HepG2 (cell line): Measurements from ENCODE around the gene FUCA1. TPM values are rescaled to one million over a fixed set of nuclear protein-coding genes. Genes with fewer than 3 reads are reported as not detected.
A peak's percentile ranks its signal among the peaks of the same experiment; 100 is the strongest.

Experiments
- CAMTA2 ChIP-seq: sonication (generic); formaldehyde crosslinking; IDR thresholded peaks from 2 replicates; pipeline ENCODE4 v1.4.0; 2020; ENCODE audit warnings: mild to moderate bottlenecking, missing genetic modification reagents, borderline replicate concordance
- FLYWCH1 ChIP-seq: sonication (generic); formaldehyde crosslinking; IDR thresholded peaks from 2 replicates; pipeline ENCODE4 v1.8.1; 2023; ENCODE audit warnings: mild to moderate bottlenecking, missing genetic modification reagents
- HCFC1 ChIP-seq: fragments of 150-350 bp; IDR thresholded peaks from 2 replicates; pipeline ENCODE4 v1.6.1; 2014; ENCODE audit warnings: low read depth, low read length
- HMGXB4 ChIP-seq, 2 experiments: sonication (generic) in 1 of 2; formaldehyde crosslinking in 1 of 2; IDR thresholded peaks; 2 replicates each; pipeline versions ENCODE4 v1.4.0 to v1.6.1; 2018 to 2020; ENCODE audit warnings: missing genetic modification reagents in 2 of 2, borderline replicate concordance in 1 of 2, low read depth in 1 of 2, mild to moderate bottlenecking in 1 of 2, missing biosample characterization in 1 of 2
- IRX3 ChIP-seq: sonication (generic); formaldehyde crosslinking; IDR thresholded peaks from 2 replicates; pipeline ENCODE4 v1.8.1; 2023; ENCODE audit warnings: mild to moderate bottlenecking, low read depth, missing genetic modification reagents, borderline replicate concordance
- KDM2A ChIP-seq: sonication (generic); formaldehyde crosslinking; IDR thresholded peaks from 2 replicates; pipeline ENCODE4 v1.4.0; 2020; ENCODE audit warnings: low read depth, missing genetic modification reagents, borderline replicate concordance
- MAF1 ChIP-seq: sonication (generic); formaldehyde crosslinking; IDR thresholded peaks from 2 replicates; pipeline ENCODE4 v1.5.0; 2020; ENCODE audit warnings: missing genetic modification reagents, borderline replicate concordance
- MAFK ChIP-seq, 2 experiments: IDR thresholded peaks in 1 of 2; conservative IDR thresholded peaks in 1 of 2; 2 replicates each; pipeline ENCODE4 v1.6.1; 2011; ENCODE audit warnings: improper control_type of control experiment in 2 of 2, low read length in 2 of 2
- MNT ChIP-seq: fragments of 450-650 bp; IDR thresholded peaks from 2 replicates; pipeline ENCODE4 v1.6.1; 2016
- MXD4 ChIP-seq: IDR thresholded peaks from 2 replicates; pipeline ENCODE4 v1.6.1; 2016; ENCODE audit warnings: mild to moderate bottlenecking, missing biosample characterization, missing genetic modification reagents
- POGZ ChIP-seq: sonication (generic); formaldehyde crosslinking; IDR thresholded peaks from 2 replicates; pipeline ENCODE4 v1.4.0; 2020; ENCODE audit warnings: mild to moderate bottlenecking, missing genetic modification reagents
- SATB2 ChIP-seq: sonication (generic); formaldehyde crosslinking; IDR thresholded peaks from 2 replicates; pipeline ENCODE4 v1.5.0; 2020; ENCODE audit warnings: missing genetic modification reagents
- SIN3A ChIP-seq: IDR thresholded peaks from 2 replicates; pipeline ENCODE4 v1.6.1; 2011; ENCODE audit warnings: low read depth, mild to moderate bottlenecking, control low read depth, low read length, borderline replicate concordance
- SSRP1 ChIP-seq: IDR thresholded peaks from 2 replicates; pipeline ENCODE4 v1.6.1; 2016; ENCODE audit warnings: control low read depth
- TRIM22 ChIP-seq: fragments of 450-650 bp; IDR thresholded peaks from 2 replicates; pipeline ENCODE4 v1.6.1; 2017
- ZFP36L2 ChIP-seq: sonication (generic); formaldehyde crosslinking; IDR thresholded peaks from 2 replicates; pipeline ENCODE4 v1.4.0; 2020; ENCODE audit warnings: missing genetic modification reagents
- ZNF382 ChIP-seq: sonication (generic); formaldehyde crosslinking; IDR thresholded peaks from 2 replicates; pipeline ENCODE4 v1.5.0; 2020; ENCODE audit warnings: missing genetic modification reagents, mild to moderate bottlenecking, borderline replicate concordance
- ZNF644 ChIP-seq: IDR thresholded peaks from 2 replicates; pipeline ENCODE4 v1.6.1; 2016; ENCODE audit warnings: low read depth
- ZNF674 ChIP-seq: sonication (generic); formaldehyde crosslinking; IDR thresholded peaks from 2 replicates; pipeline ENCODE4 v1.5.0; 2020; ENCODE audit warnings: low read depth, mild to moderate bottlenecking, missing genetic modification reagents
- ZNF747 ChIP-seq: sonication (generic); formaldehyde crosslinking; IDR thresholded peaks from 2 replicates; pipeline ENCODE4 v1.8.1; 2023; ENCODE audit warnings: missing genetic modification reagents, mild to moderate bottlenecking, borderline replicate concordance
- ZNF75D ChIP-seq: sonication (generic); formaldehyde crosslinking; IDR thresholded peaks from 2 replicates; pipeline ENCODE4 v1.8.1; 2023; ENCODE audit warnings: missing genetic modification reagents, mild to moderate bottlenecking, borderline replicate concordance
- ZNF768 ChIP-seq: sonication (generic); formaldehyde crosslinking; IDR thresholded peaks from 2 replicates; pipeline ENCODE4 v1.4.0; 2020; ENCODE audit warnings: missing genetic modification reagents
- ZNF770 ChIP-seq: sonication (generic); formaldehyde crosslinking; IDR thresholded peaks from 2 replicates; pipeline ENCODE4 v1.5.0; 2020; ENCODE audit warnings: mild to moderate bottlenecking, missing genetic modification reagents
- polyA plus RNA-seq, 8 experiments: library from polyadenylated mRNA; depleted of rRNA in 3 of 8; stranded (reverse) in 7 of 8; unstranded in 1 of 8; fragments of >200 nt; fragmentation: Illumina TruSeq in 4 of 8; extraction: Trizol in 4 of 8; gene quantifications; 2 replicates each; pipeline versions ENCODE4 v1.2.1 to v1.2.3, GENCODE V29; 2011 to 2016; ENCODE audit warnings: low read depth in 4 of 8, missing spikeins in 1 of 8, mixed read lengths in 1 of 8; ENCODE audit not compliant: insufficient read depth in 1 of 8
- total RNA-seq, 5 experiments: library from RNA; depleted of rRNA; stranded (reverse); fragments of >200 nt; fragmentation: Illumina TruSeq; extraction: Trizol; gene quantifications; 2 replicates each; pipeline ENCODE4 v1.2.3, GENCODE V29; 2016; ENCODE audit warnings: low read depth in 1 of 5

Gene FUCA1
- total and polyA plus RNA-seq, 2 of the 13 experiments (the other 11 are each of a cell fraction or from before 2014, with no cell fraction given) = 32.7 to 33.6 TPM

GRCh38 chr1:23825076-23825761 is 42.9 kb downstream of the FUCA1 start, which contains the start of gene HMGCL (continued):
- TF ChIP-seq ZNF770 (CRISPR knock-in tag) (0 out of 2 replicates have a peak, but pooled peaks have one; percentile 30), MNT (no peak; the same call in 1 of the 2 replicates), HMGXB4 (CRISPR knock-in tag; IDR thresholded peaks at IDR 0.05; ENCODE audit: borderline replicate concordance in 1 of 2, low read depth in 1 of 2) (peak; percentile 48 to 75; a peak in 3 of 4 replicates), HCFC1 (no peak), MAFK (conservative IDR thresholded peaks at IDR 0.05 in 1 of 2, IDR thresholded peaks at IDR 0.05 in 1 of 2; ENCODE audit: low read length in 2 of 2) (no peak), SSRP1 (CRISPR knock-in tag) (no peak), POGZ (CRISPR knock-in tag) (peak; percentile 81), FLYWCH1 (CRISPR knock-in tag) (no peak), ZNF768 (CRISPR knock-in tag) (peak; percentile 82), CAMTA2 (no peak), ZNF674 (0 out of 2 replicates have a peak, but pooled peaks have one; percentile 78), ZNF382 (CRISPR knock-in tag) (no peak), IRX3 (peak; percentile 71; the same call in 1 of the 2 replicates), SIN3A (peak; percentile 60; the same call in 1 of the 2 replicates), MXD4 (0 out of 2 replicates have a peak, but pooled peaks have one; percentile 68), MAF1 (CRISPR knock-in tag) (no peak), ZNF644 (peak; percentile 57; the same call in 1 of the 2 replicates), SATB2 (CRISPR knock-in tag) (peak; percentile 89; the same call in 1 of the 2 replicates), ZFP36L2 (CRISPR knock-in tag) (no peak), TRIM22 (no peak), KDM2A (peak; percentile 88; the same call in 1 of the 2 replicates), ZNF75D (CRISPR knock-in tag) (no peak), ZNF747 (CRISPR knock-in tag) (0 out of 2 replicates have a peak, but pooled peaks have one; percentile 76)
